Naive thymus-derived CD8-positive, alpha-beta T cell (primary cell): ENCODE data around the gene CARS1. TPM values are rescaled to one million over a fixed set of nuclear protein-coding genes. Genes with fewer than 3 reads are reported as not detected.

Experiments used
- ATAC-seq, 2 donors: fragments of 150-1000 bp; cut with Tn5 transposase in 1 of 2; sonication (Bioruptor Pico), chemical (Tn5 transposase) in 1 of 2; 1 replicate in 1 of 2; 2 replicates in 1 of 2; pipeline ENCODE4 v1.10.0; 2021; ENCODE audit warnings: mild to moderate bottlenecking in 2 of 2, moderate library complexity in 2 of 2
- POLR2A ChIA-PET: fragments of 350-600 bp; sonication (Branson Sonifier 250); formaldehyde crosslinking; loops from one replicate; lab custom pipeline; 2021; ENCODE audit warnings: antibody characterized with exemption; lab: Charles Lee
- DNase-seq, 10 donors: peaks; one replicate each; pipeline versions ENCODE4 v3.0.0 to v3.0.0-alpha.2; 2020 to 2022
- H3K27ac Mint-ChIP-seq, 10 donors: one replicate each; pipeline ENCODE4 v1.8.0; 2020 to 2022; ENCODE audit warnings: mild to moderate bottlenecking in 10 of 10, mixed read lengths in 10 of 10, moderate library complexity in 4 of 10, inconsistent platforms in 1 of 10
- H3K27me3 Mint-ChIP-seq, 5 donors: one replicate each; pipeline ENCODE4 v1.8.0; 2021 to 2022; ENCODE audit warnings: mixed read lengths in 5 of 5
- H3K36me3 Mint-ChIP-seq, 3 donors: one replicate each; pipeline ENCODE4 v1.8.0; 2020 to 2022; ENCODE audit warnings: mixed read lengths in 3 of 3, mild to moderate bottlenecking in 2 of 3, inconsistent platforms in 1 of 3
- H3K4me1 Mint-ChIP-seq, 4 donors: one replicate each; pipeline ENCODE4 v1.8.0; 2021 to 2022; ENCODE audit warnings: mixed read lengths in 4 of 4
- H3K4me3 Mint-ChIP-seq, 10 donors: one replicate each; pipeline ENCODE4 v1.8.0; 2020 to 2022; ENCODE audit warnings: mild to moderate bottlenecking in 10 of 10, mixed read lengths in 10 of 10, moderate library complexity in 6 of 10, inconsistent platforms in 1 of 10
- H3K9me3 Mint-ChIP-seq, 9 donors: one replicate each; pipeline ENCODE4 v1.8.0; 2020 to 2022; ENCODE audit warnings: mixed read lengths in 9 of 9, mild to moderate bottlenecking in 3 of 9, inconsistent platforms in 1 of 9, moderate library complexity in 1 of 9
- polyA plus RNA-seq, 3 donors: library from polyadenylated mRNA; unstranded; fragments of 300-500 nt; fragmentation: Illumina TruSeq; gene quantifications; one replicate each; pipeline ENCODE4 v1.2.3, GENCODE V29; 2021
- total RNA-seq, 8 experiments: library from RNA in 2 of 8; stranded (reverse) in 2 of 8; gene quantifications; one replicate each; pipeline ENCODE4 v1.2.3 and lab custom pipeline; 2021 to 2026

The CARS1 gene
- total and polyA plus RNA-seq, 5 experiments from 2014 or later: 31.4 to 131 (median 70.2) TPM

DNA sequence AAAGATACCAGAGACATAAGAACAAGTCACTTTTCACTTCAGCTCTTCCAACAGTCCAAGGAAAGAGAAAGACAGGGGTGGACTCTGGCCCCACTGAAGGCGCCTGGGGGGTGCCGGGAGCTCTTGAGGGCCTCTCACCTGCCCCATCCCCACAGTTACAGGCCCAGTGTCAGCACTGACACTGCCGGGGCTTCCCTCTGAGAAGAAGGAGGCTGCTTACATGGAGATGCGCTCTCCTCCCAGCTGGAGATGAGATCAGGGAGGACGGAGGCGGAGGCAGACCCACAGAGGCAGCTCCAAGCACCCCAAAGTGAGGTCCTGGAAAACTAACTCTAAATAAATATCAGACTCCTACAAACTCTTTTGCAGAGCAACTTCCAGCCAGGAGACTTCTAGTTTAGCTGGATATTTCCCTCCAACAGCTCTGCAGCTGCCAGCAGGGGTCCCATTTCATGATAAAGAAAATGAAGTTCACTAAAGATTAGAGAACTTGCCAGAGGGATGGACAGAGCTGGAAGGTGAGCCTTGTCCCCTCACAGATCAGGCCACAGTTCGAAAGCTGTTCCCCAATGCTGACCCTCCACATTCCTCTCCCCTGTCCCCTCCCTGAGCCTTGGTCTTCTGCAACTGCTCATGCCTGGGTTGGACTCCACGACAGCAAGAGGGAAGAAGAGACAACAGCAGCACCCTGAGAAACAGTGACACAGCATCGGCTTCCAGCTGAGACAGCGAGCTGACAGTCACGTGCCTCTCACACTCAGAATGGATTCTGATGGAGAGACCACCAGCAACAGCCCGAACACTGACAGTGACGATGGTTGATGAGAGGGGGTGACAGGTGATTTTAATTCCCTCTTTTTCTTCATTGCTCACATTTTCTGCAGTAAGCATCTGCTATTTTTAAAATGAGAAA is 5.8 kb downstream of the CARS1 start:
- DNase-seq: no peak
- Mint-ChIP-seq H3K27ac (peak overlapping the region in 2 of 10 donors; percentile 37 to 71), H3K36me3 (peaks cover 0 to 32% (median 5%) of the 10 kb centered on the region in 3 donors), H3K27me3 (no peaks in the 10 kb centered on the region), H3K4me3 (peak overlapping the region in 4 of 10 donors; percentile 4 to 36 (median 16)), H3K9me3 (no peaks in the 10 kb centered on the region), H3K4me1 (peaks cover 25 to 60% (median 49%) of the 10 kb centered on the region in 4 donors)
- POLR2A ChIA-PET: interaction anchor here (0.5 to 1.2 kb wide), 2 partner anchors 11 to 49 kb away, joined by 3 read pairs; no protein-coding TSS in a partner anchor
- ATAC-seq: no peak

DNA sequence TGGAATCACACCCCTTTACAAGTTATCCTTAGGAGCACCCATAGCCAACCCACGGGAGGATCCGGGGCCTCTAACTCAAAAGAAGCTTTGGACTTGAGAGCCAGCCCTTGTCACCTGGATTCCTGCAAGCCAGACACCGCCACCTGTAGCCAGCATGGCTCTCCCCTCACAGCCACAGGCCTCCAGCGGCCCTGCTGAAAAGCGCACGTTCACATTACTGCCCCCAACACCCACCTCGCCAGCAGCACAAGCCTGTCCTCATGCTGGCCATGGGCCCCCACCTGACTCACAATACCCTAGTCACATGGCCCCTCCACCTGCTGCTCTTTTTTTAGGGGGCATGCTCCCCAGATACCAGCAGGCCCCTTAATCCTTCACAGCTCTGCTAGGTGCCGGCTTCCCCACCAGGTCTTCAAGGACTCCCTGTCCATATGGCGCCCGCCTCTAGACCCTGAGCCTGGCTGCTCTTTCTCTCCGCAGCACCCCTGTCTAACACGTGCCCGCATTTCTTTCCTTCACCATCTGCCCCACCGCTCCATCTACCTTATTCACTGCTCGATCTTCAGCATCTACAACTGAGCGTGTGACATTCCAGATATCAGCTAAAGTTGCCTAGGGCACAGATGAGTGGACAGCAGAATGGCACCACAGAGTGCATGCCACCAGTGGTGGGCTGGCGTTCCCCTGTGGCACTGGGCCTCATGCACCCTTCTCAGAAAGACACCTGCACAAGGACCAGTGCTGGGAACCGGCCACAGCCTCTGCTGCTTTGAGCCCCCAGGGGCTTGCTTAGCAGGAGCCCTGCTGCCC is 6.6 kb downstream of the CARS1 start:
- peak overlapping the region in 6 of 10 donors; percentile 36 to 85 (median 60) for H3K27ac Mint-ChIP-seq
- no peak for ATAC-seq

DNA sequence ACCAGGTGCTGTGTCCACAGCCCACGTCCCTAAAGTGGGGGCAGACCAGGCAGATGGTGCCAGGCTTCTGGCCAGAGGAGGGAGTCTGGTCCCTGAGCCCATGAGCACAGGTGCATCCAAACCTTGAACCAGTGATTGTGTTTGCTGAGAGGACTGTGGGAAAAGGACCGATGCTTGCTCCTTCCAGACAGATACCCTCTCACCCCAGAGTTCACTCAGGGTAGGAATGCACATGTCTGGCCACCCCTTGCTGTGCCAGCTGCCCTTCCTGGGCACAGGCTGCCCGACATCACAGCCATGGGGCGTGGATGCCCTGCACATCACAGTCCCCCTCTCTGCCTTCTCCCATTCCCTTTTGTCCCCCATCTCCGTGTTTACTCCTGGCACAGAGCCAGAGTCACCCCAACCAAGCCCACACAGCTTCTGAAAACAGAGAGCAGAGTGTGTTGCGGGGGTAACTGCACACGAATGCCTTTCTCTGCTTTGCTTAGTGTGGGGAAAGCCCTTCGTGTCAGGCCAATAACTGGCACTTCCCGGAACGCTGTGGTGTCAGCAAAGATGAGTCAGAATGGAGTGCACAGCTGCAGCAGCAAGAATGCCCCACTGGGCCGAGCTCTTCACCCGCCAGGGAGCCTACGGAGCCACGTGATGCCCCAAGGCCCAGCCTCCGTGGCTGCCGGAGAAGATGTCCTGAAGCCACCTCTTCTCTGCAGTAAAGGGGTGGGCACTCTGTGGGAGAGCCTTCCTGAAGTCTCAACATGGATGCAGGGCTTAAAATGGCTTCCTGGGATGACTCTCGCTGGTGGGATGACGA is 7.6 kb downstream of the CARS1 start:
- H3K36me3 Mint-ChIP-seq: peaks cover 0 to 36% (median 5%) of the 10 kb centered on the region in 3 donors
- POLR2A ChIA-PET: no interaction called here
- no peaks in the 10 kb centered on the region for H3K27me3 Mint-ChIP-seq
- H3K4me3 Mint-ChIP-seq: peak overlapping the region in 1 of 10 donors; percentile 38
- no peaks in the 10 kb centered on the region for H3K9me3 Mint-ChIP-seq
- peak overlapping the region in 5 of 10 donors; percentile 60 to 94 (median 75) for H3K27ac Mint-ChIP-seq
- peak in 3 of 10 donors; percentile 7 to 37 (median 23) for DNase-seq
- peaks cover 20 to 50% (median 37%) of the 10 kb centered on the region in 4 donors for H3K4me1 Mint-ChIP-seq
- peak in 1 of 2 donors; percentile 71 for ATAC-seq

More for the DNA sequence above, 6.6 kb downstream of the CARS1 start:
- Mint-ChIP-seq H3K36me3 (peaks cover 0 to 32% (median 5%) of the 10 kb centered on the region in 3 donors), H3K27me3 (no peaks in the 10 kb centered on the region), H3K9me3 (no peaks in the 10 kb centered on the region), H3K4me3 (peak overlapping the region in 1 of 10 donors; percentile 6), H3K4me1 (peaks cover 21 to 57% (median 41%) of the 10 kb centered on the region in 4 donors)
- no peak for DNase-seq
- POLR2A ChIA-PET: interaction anchor here (0.5 kb wide), 1 partner anchor 50 kb away, joined by 3 read pairs; no protein-coding TSS in a partner anchor

DNA sequence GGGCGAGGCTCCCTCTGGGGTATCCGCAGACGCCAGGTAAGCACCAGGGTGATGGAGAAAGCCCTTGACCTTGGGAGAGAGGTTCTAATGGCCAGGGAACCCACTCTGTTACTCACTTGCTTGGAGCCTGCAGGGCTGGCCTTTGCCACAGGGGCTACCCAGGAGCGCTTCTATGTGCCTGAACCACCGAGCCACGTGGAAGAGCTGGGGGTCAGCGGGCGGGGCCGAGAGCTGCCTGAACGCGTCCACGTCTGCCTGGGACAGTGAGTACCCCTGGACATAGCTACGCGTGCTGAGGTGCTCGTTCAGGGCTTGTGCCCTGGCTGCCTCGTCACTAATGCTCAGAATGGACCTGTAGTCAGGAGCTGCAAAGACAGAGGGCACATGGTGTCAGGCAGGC is 9.6 kb downstream of the CARS1 start:
- Mint-ChIP-seq H3K9me3 (no peaks in the 10 kb centered on the region), H3K27me3 (no peaks in the 10 kb centered on the region), H3K4me1 (peaks cover 17 to 46% (median 34%) of the 10 kb centered on the region in 4 donors), H3K4me3 (no peak overlapping the region), H3K27ac (peak overlapping the region in 1 of 10 donors; percentile 21), H3K36me3 (peaks cover 0 to 32% (median 0%) of the 10 kb centered on the region in 3 donors)
- DNase-seq: no peak
- POLR2A ChIA-PET: interaction anchor here (0.7 to 0.8 kb wide), 2 partner anchors 79 to 811 kb away, joined by 3 read pairs; no protein-coding TSS in a partner anchor
- no peak for ATAC-seq

DNA sequence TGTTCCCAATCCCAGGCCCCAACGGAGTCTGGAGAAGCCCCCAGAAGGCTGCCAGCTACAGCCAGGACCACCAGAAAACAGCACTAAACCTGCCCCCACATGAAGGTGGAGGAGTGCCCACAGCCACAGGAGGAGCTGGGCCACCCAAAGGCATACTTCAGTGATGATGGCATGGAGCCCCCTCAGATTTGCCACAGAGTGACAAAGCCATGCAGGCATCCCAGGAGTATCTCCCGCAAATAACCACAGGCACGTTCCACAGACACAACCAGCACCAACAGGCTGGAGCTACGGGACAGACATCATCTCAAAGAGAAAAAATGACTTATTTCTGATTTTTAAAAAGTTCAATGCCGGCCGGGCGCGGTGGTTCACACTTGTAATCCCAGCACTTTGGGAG is 10.6 kb downstream of the CARS1 start:
- H3K4me3 Mint-ChIP-seq: no peak overlapping the region
- POLR2A ChIA-PET: no interaction called here
- peaks cover 16 to 43% (median 26%) of the 10 kb centered on the region in 4 donors for H3K4me1 Mint-ChIP-seq
- DNase-seq (no peak), ATAC-seq (no peak)
- H3K36me3 Mint-ChIP-seq: peaks cover 0 to 38% (median 0%) of the 10 kb centered on the region in 3 donors
- no peak overlapping the region for H3K27ac Mint-ChIP-seq
- no peaks in the 10 kb centered on the region for H3K9me3 Mint-ChIP-seq
- H3K27me3 Mint-ChIP-seq: no peaks in the 10 kb centered on the region

DNA sequence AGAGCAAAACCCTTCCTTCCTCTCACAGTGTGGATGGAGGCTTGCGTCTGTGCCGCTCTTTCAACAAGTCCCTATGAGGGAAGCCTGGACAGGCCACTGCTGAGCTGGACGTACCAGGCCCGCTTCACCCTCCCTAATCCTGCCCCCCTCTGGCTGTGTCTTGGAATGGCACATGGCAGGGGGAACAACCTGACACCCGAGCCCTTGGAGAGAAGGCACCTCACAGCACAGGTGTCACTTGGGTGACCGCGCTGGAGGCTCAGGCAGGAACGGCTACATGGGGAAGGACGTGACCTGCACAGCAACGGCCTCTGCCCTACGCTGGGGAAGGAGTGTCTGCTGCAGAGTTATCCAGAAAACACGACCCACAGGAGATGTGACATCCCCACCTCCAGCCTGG is 11.0 kb downstream of the CARS1 start:
- Mint-ChIP-seq H3K4me1 (peaks cover 14 to 41% (median 25%) of the 10 kb centered on the region in 4 donors), H3K4me3 (no peak overlapping the region), H3K36me3 (peaks cover 0 to 38% (median 0%) of the 10 kb centered on the region in 3 donors), H3K9me3 (no peaks in the 10 kb centered on the region), H3K27me3 (no peaks in the 10 kb centered on the region), H3K27ac (no peak overlapping the region)
- no peak for DNase-seq
- POLR2A ChIA-PET: no interaction called here
- ATAC-seq: no peak

DNA sequence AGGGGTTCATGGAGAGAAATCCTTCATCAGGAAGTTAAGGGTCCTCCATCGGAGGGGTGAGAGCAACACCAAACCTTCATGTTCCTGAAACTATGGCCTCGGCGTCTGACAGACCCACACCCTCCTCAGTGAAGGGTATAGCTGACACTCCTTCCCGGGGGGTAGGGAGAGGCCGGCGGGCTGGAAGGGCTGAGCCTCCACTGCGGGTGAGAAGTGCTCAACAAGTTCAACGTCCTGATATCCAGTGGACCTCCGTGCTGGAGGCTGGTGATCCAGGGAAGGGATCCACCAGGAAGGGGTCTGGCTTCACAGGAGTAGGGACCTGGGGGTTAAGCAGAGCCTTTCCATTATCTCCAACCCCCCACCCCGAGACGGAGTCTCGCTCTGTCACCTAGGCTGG is 12.3 kb downstream of the CARS1 start:
- peaks cover 0 to 50% (median 2%) of the 10 kb centered on the region in 3 donors for H3K36me3 Mint-ChIP-seq
- no peak overlapping the region for H3K4me3 Mint-ChIP-seq
- H3K27me3 Mint-ChIP-seq: no peaks in the 10 kb centered on the region
- no peak overlapping the region for H3K27ac Mint-ChIP-seq
- H3K9me3 Mint-ChIP-seq: no peaks in the 10 kb centered on the region
- POLR2A ChIA-PET: interaction anchor here (0.8 kb wide), 1 partner anchor 64 kb away, joined by 4 read pairs; no protein-coding TSS in a partner anchor
- peaks cover 3 to 28% (median 19%) of the 10 kb centered on the region in 4 donors for H3K4me1 Mint-ChIP-seq
- DNase-seq (no peak), ATAC-seq (no peak)

DNA sequence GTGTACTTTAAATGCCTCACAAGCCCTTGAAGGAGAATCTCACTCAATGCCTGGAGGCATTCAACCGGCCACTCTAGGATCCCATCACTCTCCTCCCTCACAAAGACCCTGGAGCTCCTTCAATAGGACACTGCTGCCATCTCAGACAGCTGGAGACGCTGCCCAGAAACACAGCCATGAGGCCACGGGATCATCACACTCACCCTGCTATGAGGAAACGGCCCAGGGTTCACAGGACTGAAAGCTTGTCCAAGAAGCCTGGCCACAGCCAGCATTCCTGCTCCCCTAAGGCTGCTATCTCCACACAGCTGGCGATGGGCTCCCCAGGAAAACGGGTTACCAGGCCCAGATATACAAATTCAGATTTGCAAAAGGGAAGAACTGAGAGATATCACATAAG is 13.2 kb downstream of the CARS1 start:
- ATAC-seq (no peak), DNase-seq (no peak)
- H3K4me3 Mint-ChIP-seq: no peak overlapping the region
- POLR2A ChIA-PET: no interaction called here
- peaks cover 0 to 22% (median 14%) of the 10 kb centered on the region in 4 donors for H3K4me1 Mint-ChIP-seq
- no peaks in the 10 kb centered on the region for H3K27me3 Mint-ChIP-seq
- no peaks in the 10 kb centered on the region for H3K9me3 Mint-ChIP-seq
- H3K36me3 Mint-ChIP-seq: peaks cover 2 to 57% (median 6%) of the 10 kb centered on the region in 3 donors
- H3K27ac Mint-ChIP-seq: peak overlapping the region in 2 of 10 donors; percentile 56 to 72

DNA sequence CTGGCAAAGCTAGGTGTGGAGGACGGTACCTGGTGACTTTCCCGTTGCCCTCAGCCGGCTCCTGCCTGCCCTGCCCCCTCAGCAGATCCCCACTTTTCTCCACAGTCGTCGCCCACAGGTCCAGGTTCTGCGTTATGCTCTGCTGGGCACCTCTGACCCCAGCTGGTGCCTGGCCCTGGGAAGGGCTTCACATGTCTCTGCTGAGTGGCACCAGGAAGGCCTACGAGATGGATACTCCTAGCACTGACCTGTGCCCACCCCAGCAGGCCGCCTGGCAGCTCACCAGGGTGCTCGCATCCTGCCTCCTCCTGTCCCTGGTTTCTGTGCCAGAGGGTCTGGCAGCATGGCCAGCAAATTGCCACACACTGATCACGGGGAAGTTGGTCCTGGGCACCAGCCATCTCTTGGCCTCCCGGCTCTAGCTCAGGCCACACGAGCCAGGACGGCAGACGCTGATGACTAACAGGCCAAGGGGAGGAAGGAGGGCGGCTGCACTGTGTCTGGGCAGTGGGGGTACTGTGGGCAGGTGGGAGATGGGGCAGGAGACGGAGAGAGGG is 13.8 kb downstream of the CARS1 start:
- Mint-ChIP-seq H3K9me3 (no peaks in the 10 kb centered on the region), H3K4me1 (peaks cover 3 to 22% (median 13%) of the 10 kb centered on the region in 4 donors), H3K36me3 (peaks cover 2 to 61% (median 6%) of the 10 kb centered on the region in 3 donors), H3K27ac (peak overlapping the region in 6 of 10 donors; percentile 15 to 76 (median 47)), H3K4me3 (no peak overlapping the region), H3K27me3 (no peaks in the 10 kb centered on the region)
- ATAC-seq (no peak), DNase-seq (no peak)
- POLR2A ChIA-PET: no interaction called here

DNA sequence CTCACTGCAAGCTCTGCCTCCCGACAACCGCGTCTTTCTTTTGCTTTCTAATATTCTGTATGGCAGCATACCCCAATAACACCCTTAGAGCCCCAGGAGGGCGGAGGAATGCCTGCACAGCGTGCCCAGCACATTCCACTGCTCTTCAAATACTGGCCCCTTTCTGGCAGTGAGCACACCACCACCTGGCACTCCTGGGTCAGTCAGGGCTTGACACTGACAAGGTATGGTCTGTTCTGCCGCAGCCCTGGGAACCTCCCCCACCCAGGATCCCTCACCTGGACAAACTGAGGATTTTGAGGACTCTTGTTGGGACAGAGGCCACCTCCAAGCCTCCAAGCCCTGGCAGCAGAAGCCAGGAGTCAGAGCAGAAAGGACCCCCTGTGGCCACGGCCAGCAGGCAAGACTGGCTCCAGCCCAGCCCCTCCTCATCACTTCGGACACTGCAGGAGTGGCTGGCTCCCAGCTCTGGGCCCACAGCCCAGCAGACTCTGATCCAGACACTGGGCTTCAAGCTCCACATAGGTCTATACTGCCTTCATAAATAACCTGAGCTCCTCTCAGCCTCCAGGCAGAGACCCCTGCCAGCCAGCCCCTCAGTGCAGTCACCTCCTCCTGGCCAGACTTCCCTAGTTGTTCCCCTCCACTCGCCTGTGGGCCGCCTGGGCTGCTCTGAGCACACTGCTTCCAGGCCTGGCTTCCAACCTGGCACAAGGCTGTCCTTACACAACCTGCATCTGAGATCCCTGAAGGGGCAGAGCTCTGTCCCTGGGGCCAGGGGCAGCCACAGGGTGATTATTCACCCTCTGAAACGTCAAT is 14.5 kb downstream of the CARS1 start:
- POLR2A ChIA-PET: no interaction called here
- Mint-ChIP-seq H3K4me3 (no peak overlapping the region), H3K36me3 (peaks cover 2 to 66% (median 6%) of the 10 kb centered on the region in 3 donors), H3K27me3 (no peaks in the 10 kb centered on the region), H3K4me1 (peaks cover 8 to 22% (median 14%) of the 10 kb centered on the region in 4 donors), H3K9me3 (no peaks in the 10 kb centered on the region), H3K27ac (peak overlapping the region in 6 of 10 donors; percentile 11 to 76 (median 41))
- DNase-seq (no peak), ATAC-seq (no peak)
